Loucy (cell line): Measurements from ENCODE around the gene KIAA1210.

Source experiments
- H2AFZ ChIP-seq: fragments of 200-600 bp; sonication (generic); 2 replicates; pipeline ENCODE4 v1.6.0; 2016; ENCODE audit warnings: antibody characterized with exemption, mild to moderate bottlenecking, low read length, moderate library complexity
- H3F3A ChIP-seq: fragments of 200-600 bp; 2 replicates; pipeline ENCODE4 v1.6.0; 2016; ENCODE audit warnings: antibody characterized with exemption, low read depth, mild to moderate bottlenecking
- H3K27me3 ChIP-seq: fragments of 200-600 bp; sonication (generic); 2 replicates; pipeline ENCODE4 v1.6.1; 2014; ENCODE audit warnings: low read length, mild to moderate bottlenecking; ENCODE audit not compliant: insufficient read depth, poor library complexity, severe bottlenecking
- H3K36me3 ChIP-seq: fragments of 200-600 bp; sonication (generic); 2 replicates; pipeline ENCODE4 v1.6.1; 2016; ENCODE audit warnings: low read length; ENCODE audit not compliant: insufficient read depth
- H3K4me1 ChIP-seq: fragments of 200-600 bp; sonication (generic); 2 replicates; pipeline ENCODE4 v1.5.1; 2014; ENCODE audit warnings: low read length, mild to moderate bottlenecking; ENCODE audit not compliant: insufficient read depth, poor library complexity, severe bottlenecking
- H3K4me2 ChIP-seq: fragments of 200-600 bp; sonication (generic); 2 replicates; pipeline ENCODE4 v1.6.0; 2014; ENCODE audit warnings: antibody characterized with exemption, low read length, low read depth, mild to moderate bottlenecking; ENCODE audit not compliant: poor library complexity, severe bottlenecking
- H3K4me3 ChIP-seq: fragments of 200-600 bp; sonication (generic); 2 replicates; pipeline ENCODE4 v1.5.1; 2014; ENCODE audit warnings: low read length, mild to moderate bottlenecking, mixed read lengths; ENCODE audit not compliant: poor library complexity, severe bottlenecking
- H3K79me2 ChIP-seq: fragments of 200-600 bp; sonication (generic); 2 replicates; pipeline ENCODE4 v1.6.1; 2014; ENCODE audit warnings: low read length; ENCODE audit not compliant: insufficient read depth
- H3K9ac ChIP-seq: fragments of 200-600 bp; sonication (generic); 2 replicates; pipeline ENCODE4 v1.6.0; 2014; ENCODE audit warnings: mild to moderate bottlenecking, low read depth, low read length, moderate library complexity; ENCODE audit not compliant: poor library complexity, severe bottlenecking
- H3K9me2 ChIP-seq: fragments of 200-600 bp; sonication (generic); replicated peaks from 2 replicates; pipeline ENCODE4 v1.6.1; 2016; ENCODE audit warnings: low read depth, low read length, mixed read lengths
- H3K9me3 ChIP-seq: fragments of 200-600 bp; sonication (generic); 2 replicates; pipeline ENCODE4 v1.6.1; 2014; ENCODE audit warnings: mild to moderate bottlenecking, antibody characterized with exemption, low read length, low read depth; ENCODE audit not compliant: insufficient read depth
- H4K20me1 ChIP-seq: fragments of 200-600 bp; sonication (generic); 2 replicates; pipeline ENCODE4 v1.6.0; 2014; ENCODE audit warnings: antibody characterized with exemption, low read length, mild to moderate bottlenecking; ENCODE audit not compliant: insufficient read depth, poor library complexity, severe bottlenecking
- EZH2phosphoT487 ChIP-seq: fragments of 200-600 bp; IDR thresholded peaks from 2 replicates; pipeline ENCODE4 v1.6.1; 2018; ENCODE audit warnings: antibody characterized with exemption, mild to moderate bottlenecking, moderate library complexity, borderline replicate concordance
- TF ChIP-seq, protein P1 (sequence below): fragments of 200-600 bp; sonication (generic); conservative IDR thresholded peaks from 2 replicates; pipeline ENCODE4 v1.5.1; 2014; ENCODE audit warnings: mild to moderate bottlenecking, antibody characterized with exemption, low read length

The KIAA1210 gene

DNA sequence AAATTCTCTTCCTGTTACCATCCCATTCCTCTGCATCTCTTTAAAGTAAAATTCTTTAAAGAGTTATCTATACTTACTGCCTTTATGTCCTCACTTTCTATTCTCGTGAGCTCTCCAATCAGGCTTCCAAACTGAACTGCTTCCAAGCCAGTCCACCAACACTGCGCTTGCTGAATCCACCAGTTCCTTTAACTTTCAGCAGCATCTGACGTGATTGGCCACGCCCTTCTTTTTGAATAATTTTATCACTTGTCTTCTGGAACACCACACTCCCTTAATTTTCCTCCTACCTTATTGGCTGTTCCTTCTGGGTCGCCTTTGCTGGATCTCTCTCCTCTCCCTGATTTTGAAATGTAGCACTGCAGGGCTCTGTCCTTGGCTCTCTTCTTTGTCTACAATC, at the start of gene KIAA1210:
Gene KIAA1210 (minus strand): TSS at position 163 of the 400 bp plus-strand sequence. CDS start 4,170 bp downstream, outside the sequence.
- Histone ChIP-seq H3K4me1 (no peaks in the 10 kb centered on the region), H3K79me2 (no peaks in the 10 kb centered on the region), H2AFZ (no peak within 1 kb of the TSS), H3K9ac (no peak within 1 kb of the TSS), H3K27me3 (no peaks in the 10 kb centered on the region), H3K9me2 (no peaks in the 10 kb centered on the region), H4K20me1 (no peaks in the 10 kb centered on the region), H3K4me2 (no peak within 1 kb of the TSS), H3F3A (no peaks in the 10 kb centered on the region), H3K9me3 (no peaks in the 10 kb centered on the region), H3K36me3 (no peaks in the 10 kb centered on the region), H3K4me3 (no peak within 1 kb of the TSS)
- TF ChIP-seq, protein P1, sequence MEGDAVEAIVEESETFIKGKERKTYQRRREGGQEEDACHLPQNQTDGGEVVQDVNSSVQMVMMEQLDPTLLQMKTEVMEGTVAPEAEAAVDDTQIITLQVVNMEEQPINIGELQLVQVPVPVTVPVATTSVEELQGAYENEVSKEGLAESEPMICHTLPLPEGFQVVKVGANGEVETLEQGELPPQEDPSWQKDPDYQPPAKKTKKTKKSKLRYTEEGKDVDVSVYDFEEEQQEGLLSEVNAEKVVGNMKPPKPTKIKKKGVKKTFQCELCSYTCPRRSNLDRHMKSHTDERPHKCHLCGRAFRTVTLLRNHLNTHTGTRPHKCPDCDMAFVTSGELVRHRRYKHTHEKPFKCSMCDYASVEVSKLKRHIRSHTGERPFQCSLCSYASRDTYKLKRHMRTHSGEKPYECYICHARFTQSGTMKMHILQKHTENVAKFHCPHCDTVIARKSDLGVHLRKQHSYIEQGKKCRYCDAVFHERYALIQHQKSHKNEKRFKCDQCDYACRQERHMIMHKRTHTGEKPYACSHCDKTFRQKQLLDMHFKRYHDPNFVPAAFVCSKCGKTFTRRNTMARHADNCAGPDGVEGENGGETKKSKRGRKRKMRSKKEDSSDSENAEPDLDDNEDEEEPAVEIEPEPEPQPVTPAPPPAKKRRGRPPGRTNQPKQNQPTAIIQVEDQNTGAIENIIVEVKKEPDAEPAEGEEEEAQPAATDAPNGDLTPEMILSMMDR, result no peak
- TF ChIP-seq EZH2phosphoT487, result no peak

- H3F3A ChIP-seq, result no peaks in the 10 kb centered on the region
- no peak overlapping the region for H2AFZ ChIP-seq
- H3K79me2 ChIP-seq, result no peaks in the 10 kb centered on the region
- H3K4me2 ChIP-seq, result no peak overlapping the region
- no peaks in the 10 kb centered on the region for H3K36me3 ChIP-seq
- no peaks in the 10 kb centered on the region for H3K4me1 ChIP-seq
- TF ChIP-seq, protein P1, result no peak
- no peak for TF ChIP-seq EZH2phosphoT487
- H3K9ac ChIP-seq, result no peak overlapping the region
- H3K27me3 ChIP-seq, result no peaks in the 10 kb centered on the region
- no peaks in the 10 kb centered on the region for H3K9me3 ChIP-seq
- no peaks in the 10 kb centered on the region for H3K9me2 ChIP-seq
- no peak overlapping the region for H3K4me3 ChIP-seq
- no peaks in the 10 kb centered on the region for H4K20me1 ChIP-seq
Observed at GRCh38 chrX:119177278-119177677, 49.7 kb upstream of the KIAA1210 start.

GRCh38 chrX:119174900-119175299, 47.3 kb upstream of the KIAA1210 start:
- TF ChIP-seq EZH2phosphoT487, result no peak
- TF ChIP-seq, protein P1, result no peak
- H3K9me2 ChIP-seq, result no peaks in the 10 kb centered on the region
- H3K79me2 ChIP-seq, result no peaks in the 10 kb centered on the region
- H2AFZ ChIP-seq, result no peak overlapping the region
- no peaks in the 10 kb centered on the region for H4K20me1 ChIP-seq
- H3K36me3 ChIP-seq, result no peaks in the 10 kb centered on the region
- H3K4me3 ChIP-seq, result no peak overlapping the region
- no peaks in the 10 kb centered on the region for H3K4me1 ChIP-seq
- no peaks in the 10 kb centered on the region for H3F3A ChIP-seq
- H3K9ac ChIP-seq, result no peak overlapping the region
- no peaks in the 10 kb centered on the region for H3K27me3 ChIP-seq
- H3K4me2 ChIP-seq, result no peak overlapping the region
- H3K9me3 ChIP-seq, result no peaks in the 10 kb centered on the region
